ENCODE data around the gene ARL15. TPM values are rescaled to one million over a fixed set of nuclear protein-coding genes. Genes with fewer than 3 reads are reported as not detected.

Gene ARL15
- total and polyA plus RNA-seq, 2 of the 8 experiments (the other 6 are each of a cell fraction or from before 2014, with no cell fraction given) = 9.9 to 21.2 TPM

DNA sequence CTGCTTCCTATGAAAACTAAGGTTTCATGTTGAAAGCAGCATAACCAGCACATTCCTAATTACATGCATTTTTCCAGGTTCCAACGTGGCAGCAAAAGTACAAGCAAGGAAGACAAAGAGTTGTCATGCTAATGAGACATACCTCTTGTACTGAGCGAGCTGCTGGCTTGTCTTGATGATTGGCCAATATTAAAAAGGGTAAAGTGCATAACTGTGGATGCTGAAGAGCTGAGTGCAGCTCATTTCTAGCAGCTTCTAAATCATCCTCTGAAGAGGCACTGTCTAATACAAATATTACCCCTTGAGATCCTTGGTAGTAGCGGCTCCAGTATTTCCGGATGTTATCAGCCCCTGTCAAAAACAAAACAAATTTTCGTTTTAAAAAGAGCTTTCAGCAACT, 197.3 kb downstream of the ARL15 start:
- Histone ChIP-seq H3K56ac (replicated peaks; ENCODE audit: insufficient read length, low read depth, low read length) (no peak overlapping the region), H2BK12ac (ENCODE audit: low read depth, low read length) (no peak overlapping the region), H4K91ac (replicated peaks; ENCODE audit: insufficient read length, low read length) (no peak overlapping the region), H2BK15ac (ENCODE audit: low read length) (no peak overlapping the region), H3K27ac (ENCODE audit: low read depth, low read length) (no peak overlapping the region), H4K20me1 (replicated peaks in 1 of 2; ENCODE audit: control insufficient read depth in 1 of 2, insufficient read depth in 2 of 2, low read length in 2 of 2) (no peaks in the 10 kb centered on the region), H3K36me3 (ENCODE audit: control insufficient read depth in 2 of 4, insufficient read depth in 4 of 4, low read length in 3 of 4) (no peaks in the 10 kb centered on the region), H3K18ac (ENCODE audit: extremely low read depth, low read length) (no peak overlapping the region), H4K5ac (ENCODE audit: insufficient read length, low read depth, low read length) (no peak overlapping the region), H3K9me3 (ENCODE audit: insufficient read depth in 2 of 2, low read depth in 1 of 2, low read length in 1 of 2) (no peaks in the 10 kb centered on the region), H3K4me2 (ENCODE audit: insufficient read depth in 1 of 2, low read depth in 2 of 2, low read length in 2 of 2) (no peak overlapping the region), H3K79me2 (ENCODE audit: control insufficient read depth in 1 of 2, insufficient read depth in 2 of 2, low read length in 2 of 2) (no peaks in the 10 kb centered on the region), H2BK20ac (ENCODE audit: low read length) (no peak overlapping the region), H4K8ac (ENCODE audit: extremely low read depth, insufficient read depth, low read length) (no peak overlapping the region; the same call in 1 of the 2 replicates), H3K4me1 (replicated peaks in 1 of 4; ENCODE audit: control insufficient read depth in 3 of 4, insufficient read depth in 4 of 4, low read length in 3 of 4) (peaks cover 0 to 2% (median 0%) of the 10 kb centered on the region in 4 experiments; a peak in 1 of 7 replicates), H2AK5ac (ENCODE audit: low read depth, low read length) (no peak overlapping the region), H3K27me3 (replicated peaks in 1 of 4; ENCODE audit: control insufficient read depth in 3 of 4, extremely low read depth in 1 of 4, insufficient read depth in 3 of 4, low read length in 3 of 4) (no peaks in the 10 kb centered on the region), H3K4me3 (ENCODE audit: extremely low read depth in 1 of 4, insufficient read depth in 2 of 4, low read depth in 3 of 4, low read length in 4 of 4) (no peak overlapping the region), H2BK120ac (replicated peaks; ENCODE audit: low read depth, low read length) (no peak overlapping the region), H3K9ac (replicated peaks in 1 of 4; ENCODE audit: extremely low read depth in 1 of 4, low read depth in 3 of 4, low read length in 3 of 4) (no peak overlapping the region), H3K79me1 (ENCODE audit: low read depth, low read length) (no peaks in the 10 kb centered on the region), H3K14ac (ENCODE audit: insufficient read length) (no peak overlapping the region), H3K4ac (replicated peaks; ENCODE audit: insufficient read length, low read depth, low read length) (no peak overlapping the region), H3K23ac (ENCODE audit: insufficient read length) (no peak overlapping the region), H3K23me2 (ENCODE audit: low read depth, low read length) (no peaks in the 10 kb centered on the region), H2BK5ac (ENCODE audit: low read depth, low read length) (no peak overlapping the region), H2AFZ (ENCODE audit: low read length) (no peak overlapping the region)
- CTCF ChIA-PET (ENCODE audit: partially characterized antibody) = no interaction called here
- DNase-seq (ENCODE audit: low read depth in 1 of 2, low spot score in 2 of 2) (no peak), FAIRE-seq (peak; percentile 50)
- WGBS, 2 experiments (ENCODE audit: extremely low coverage in 1 of 2, insufficient coverage in 1 of 2, insufficient read length in 1 of 2, insufficient replicate concordance in 2 of 2, low coverage in 1 of 2, low lambda C conversion rate in 2 of 2, missing lambda C conversion rate in 1 of 2) = 78% methylated on average over 5 of the region's 5 CpGs; no CpG with 5 or more reads in 1 of the 2 experiments
- POLR2A ChIA-PET (ENCODE audit: partially characterized antibody) = no interaction called here
- TF ChIP-seq HDAC6 (IDR thresholded peaks at IDR 0.05; ENCODE audit: low read depth, low read length) (no peak), TAF7 (optimal IDR thresholded peaks at IDR 0.05; ENCODE audit: borderline replicate concordance, low read depth, low read length) (no peak), EP300 (IDR thresholded peaks at IDR 0.05; ENCODE audit: borderline replicate concordance in 1 of 2, low read depth in 2 of 2, low read length in 2 of 2) (no peak), POLR2AphosphoS5 (IDR thresholded peaks at IDR 0.05; ENCODE audit: low read depth, low read length) (no peak), BCL11A (IDR thresholded peaks at IDR 0.05; ENCODE audit: low read depth in 2 of 2, low read length in 2 of 2) (no peak), NRF1 (IDR thresholded peaks at IDR 0.05; ENCODE audit: low read depth, low read length) (no peak)
- TF ChIP-seq, protein P1, sequence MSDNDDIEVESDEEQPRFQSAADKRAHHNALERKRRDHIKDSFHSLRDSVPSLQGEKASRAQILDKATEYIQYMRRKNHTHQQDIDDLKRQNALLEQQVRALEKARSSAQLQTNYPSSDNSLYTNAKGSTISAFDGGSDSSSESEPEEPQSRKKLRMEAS (IDR thresholded peaks at IDR 0.05) = no peak
- TF ChIP-seq, protein P2, sequence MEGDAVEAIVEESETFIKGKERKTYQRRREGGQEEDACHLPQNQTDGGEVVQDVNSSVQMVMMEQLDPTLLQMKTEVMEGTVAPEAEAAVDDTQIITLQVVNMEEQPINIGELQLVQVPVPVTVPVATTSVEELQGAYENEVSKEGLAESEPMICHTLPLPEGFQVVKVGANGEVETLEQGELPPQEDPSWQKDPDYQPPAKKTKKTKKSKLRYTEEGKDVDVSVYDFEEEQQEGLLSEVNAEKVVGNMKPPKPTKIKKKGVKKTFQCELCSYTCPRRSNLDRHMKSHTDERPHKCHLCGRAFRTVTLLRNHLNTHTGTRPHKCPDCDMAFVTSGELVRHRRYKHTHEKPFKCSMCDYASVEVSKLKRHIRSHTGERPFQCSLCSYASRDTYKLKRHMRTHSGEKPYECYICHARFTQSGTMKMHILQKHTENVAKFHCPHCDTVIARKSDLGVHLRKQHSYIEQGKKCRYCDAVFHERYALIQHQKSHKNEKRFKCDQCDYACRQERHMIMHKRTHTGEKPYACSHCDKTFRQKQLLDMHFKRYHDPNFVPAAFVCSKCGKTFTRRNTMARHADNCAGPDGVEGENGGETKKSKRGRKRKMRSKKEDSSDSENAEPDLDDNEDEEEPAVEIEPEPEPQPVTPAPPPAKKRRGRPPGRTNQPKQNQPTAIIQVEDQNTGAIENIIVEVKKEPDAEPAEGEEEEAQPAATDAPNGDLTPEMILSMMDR (IDR thresholded peaks at IDR 0.05; ENCODE audit: control extremely low read depth in 1 of 3, insufficient read depth in 1 of 3, low read depth in 1 of 3, low read length in 3 of 3) = no peak
- TF ChIP-seq, protein P3, sequence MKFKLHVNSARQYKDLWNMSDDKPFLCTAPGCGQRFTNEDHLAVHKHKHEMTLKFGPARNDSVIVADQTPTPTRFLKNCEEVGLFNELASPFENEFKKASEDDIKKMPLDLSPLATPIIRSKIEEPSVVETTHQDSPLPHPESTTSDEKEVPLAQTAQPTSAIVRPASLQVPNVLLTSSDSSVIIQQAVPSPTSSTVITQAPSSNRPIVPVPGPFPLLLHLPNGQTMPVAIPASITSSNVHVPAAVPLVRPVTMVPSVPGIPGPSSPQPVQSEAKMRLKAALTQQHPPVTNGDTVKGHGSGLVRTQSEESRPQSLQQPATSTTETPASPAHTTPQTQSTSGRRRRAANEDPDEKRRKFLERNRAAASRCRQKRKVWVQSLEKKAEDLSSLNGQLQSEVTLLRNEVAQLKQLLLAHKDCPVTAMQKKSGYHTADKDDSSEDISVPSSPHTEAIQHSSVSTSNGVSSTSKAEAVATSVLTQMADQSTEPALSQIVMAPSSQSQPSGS (IDR thresholded peaks at IDR 0.05; ENCODE audit: low read length) = no peak

Data from H1 (cell line).